HL-60 (cell line): ENCODE results near the gene TECTB.
A peak's percentile ranks its signal among the peaks of the same experiment; 100 is the strongest.

ENCODE experiments used
- DNase-seq, 2 experiments: peaks; one replicate each; pipeline ENCODE4 v3.0.0-alpha.2; 2010 to 2020; ENCODE audit warnings: low read depth in 1 of 2, low spot score in 1 of 2
- H3K27ac ChIP-seq: fragments of 250-450 bp; sonication (Bioruptor Pico); replicated peaks from 2 replicates; pipeline ENCODE4 v1.5.1; 2020; ENCODE audit warnings: mild to moderate bottlenecking, moderate library complexity
- H3K27me3 ChIP-seq: fragments of 250-450 bp; sonication (Bioruptor Pico); 2 replicates; pipeline ENCODE4 v1.5.1; 2021; ENCODE audit warnings: mild to moderate bottlenecking, moderate library complexity; ENCODE audit not compliant: insufficient read depth, poor library complexity, severe bottlenecking
- H3K4me3 ChIP-seq: replicated peaks from 2 replicates; pipeline ENCODE4 v1.5.1; 2011; ENCODE audit warnings: mild to moderate bottlenecking, control low read depth, low read length; ENCODE audit not compliant: insufficient read depth
- GABPA ChIP-seq: IDR thresholded peaks from 2 replicates; pipeline ENCODE4 v1.6.1; 2012; ENCODE audit warnings: low read depth
- POLR2AphosphoS5 ChIP-seq: IDR thresholded peaks from 2 replicates; pipeline ENCODE4 v1.6.1; 2012; ENCODE audit warnings: low read depth
- REST ChIP-seq: IDR thresholded peaks from 2 replicates; pipeline ENCODE4 v1.6.1; 2012; ENCODE audit warnings: low read depth; ENCODE audit not compliant: insufficient replicate concordance
- SPI1 ChIP-seq: IDR thresholded peaks from 2 replicates; pipeline ENCODE4 v1.6.1; 2012; ENCODE audit warnings: low read depth, mild to moderate bottlenecking, borderline replicate concordance
- TF ChIP-seq, protein P1 (sequence below): IDR thresholded peaks from one replicate; pipeline ENCODE4 v1.5.1; 2011; ENCODE audit warnings: low read length, control low read depth, inconsistent platforms; ENCODE audit not compliant: insufficient read depth

Gene TECTB

DNA sequence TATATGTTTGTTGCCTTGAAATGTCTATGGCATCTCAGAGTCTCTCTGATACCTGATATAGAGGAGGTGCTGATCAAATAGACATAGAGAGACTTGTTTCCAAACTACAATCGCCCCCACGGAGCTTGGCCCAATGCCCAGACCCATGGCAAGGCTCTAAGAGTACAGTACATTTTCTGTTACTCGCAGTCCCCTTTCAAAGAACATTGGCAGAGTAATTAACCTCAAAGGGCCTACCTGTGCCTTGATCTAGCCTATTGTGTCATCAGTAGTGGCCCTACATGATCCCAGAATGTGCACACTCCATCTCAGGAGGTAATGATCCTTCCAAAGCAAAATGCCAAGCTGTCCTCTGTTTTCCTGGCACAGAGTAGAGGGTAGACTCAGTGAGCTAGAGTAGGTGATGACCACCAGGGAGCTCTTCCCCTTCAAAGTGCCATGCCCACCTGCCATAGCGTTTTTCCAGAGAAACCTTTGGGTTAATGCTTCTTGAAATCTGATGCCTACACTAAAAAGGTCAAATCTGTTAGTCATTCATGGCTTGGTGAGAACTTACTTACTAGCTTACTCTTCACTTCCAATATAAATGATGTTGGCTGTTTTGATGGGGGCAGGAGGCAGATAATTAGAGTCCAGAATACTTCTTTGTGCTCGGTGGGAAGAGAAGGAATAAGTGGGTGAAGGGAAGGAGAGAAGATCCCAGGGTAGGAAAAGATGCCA is 49.5 kb downstream of the TECTB start:
- Histone ChIP-seq H3K27ac (no peak overlapping the region), H3K4me3 (no peak overlapping the region), H3K27me3 (no peaks in the 10 kb centered on the region)
- no peak for DNase-seq
- no peak for TF ChIP-seq POLR2AphosphoS5
- TF ChIP-seq, protein P1, sequence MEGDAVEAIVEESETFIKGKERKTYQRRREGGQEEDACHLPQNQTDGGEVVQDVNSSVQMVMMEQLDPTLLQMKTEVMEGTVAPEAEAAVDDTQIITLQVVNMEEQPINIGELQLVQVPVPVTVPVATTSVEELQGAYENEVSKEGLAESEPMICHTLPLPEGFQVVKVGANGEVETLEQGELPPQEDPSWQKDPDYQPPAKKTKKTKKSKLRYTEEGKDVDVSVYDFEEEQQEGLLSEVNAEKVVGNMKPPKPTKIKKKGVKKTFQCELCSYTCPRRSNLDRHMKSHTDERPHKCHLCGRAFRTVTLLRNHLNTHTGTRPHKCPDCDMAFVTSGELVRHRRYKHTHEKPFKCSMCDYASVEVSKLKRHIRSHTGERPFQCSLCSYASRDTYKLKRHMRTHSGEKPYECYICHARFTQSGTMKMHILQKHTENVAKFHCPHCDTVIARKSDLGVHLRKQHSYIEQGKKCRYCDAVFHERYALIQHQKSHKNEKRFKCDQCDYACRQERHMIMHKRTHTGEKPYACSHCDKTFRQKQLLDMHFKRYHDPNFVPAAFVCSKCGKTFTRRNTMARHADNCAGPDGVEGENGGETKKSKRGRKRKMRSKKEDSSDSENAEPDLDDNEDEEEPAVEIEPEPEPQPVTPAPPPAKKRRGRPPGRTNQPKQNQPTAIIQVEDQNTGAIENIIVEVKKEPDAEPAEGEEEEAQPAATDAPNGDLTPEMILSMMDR = no peak

DNA sequence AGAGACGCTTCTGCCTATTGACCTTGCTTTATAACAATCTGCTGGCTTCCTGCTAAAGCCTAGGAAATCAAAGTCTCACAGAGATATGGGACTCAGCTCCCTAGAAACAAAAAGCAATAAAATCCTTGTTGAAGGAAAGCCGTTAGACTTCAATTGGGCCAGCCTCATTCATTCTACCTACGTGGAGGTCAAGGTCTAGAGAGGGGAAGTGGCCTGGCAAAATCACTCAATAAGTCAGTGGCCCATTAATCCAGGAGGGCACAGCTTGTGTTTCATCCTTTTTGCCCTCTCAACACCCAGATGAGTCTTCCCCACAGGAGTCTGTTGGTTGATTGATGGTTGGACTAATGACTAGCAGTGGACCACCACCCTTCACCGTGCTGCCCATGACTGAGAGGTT is 50.3 kb downstream of the TECTB start:
- DNase-seq = no peak
- Histone ChIP-seq H3K27me3 (no peaks in the 10 kb centered on the region), H3K4me3 (no peak overlapping the region), H3K27ac (no peak overlapping the region)
- TF ChIP-seq, protein P1 = no peak

DNA sequence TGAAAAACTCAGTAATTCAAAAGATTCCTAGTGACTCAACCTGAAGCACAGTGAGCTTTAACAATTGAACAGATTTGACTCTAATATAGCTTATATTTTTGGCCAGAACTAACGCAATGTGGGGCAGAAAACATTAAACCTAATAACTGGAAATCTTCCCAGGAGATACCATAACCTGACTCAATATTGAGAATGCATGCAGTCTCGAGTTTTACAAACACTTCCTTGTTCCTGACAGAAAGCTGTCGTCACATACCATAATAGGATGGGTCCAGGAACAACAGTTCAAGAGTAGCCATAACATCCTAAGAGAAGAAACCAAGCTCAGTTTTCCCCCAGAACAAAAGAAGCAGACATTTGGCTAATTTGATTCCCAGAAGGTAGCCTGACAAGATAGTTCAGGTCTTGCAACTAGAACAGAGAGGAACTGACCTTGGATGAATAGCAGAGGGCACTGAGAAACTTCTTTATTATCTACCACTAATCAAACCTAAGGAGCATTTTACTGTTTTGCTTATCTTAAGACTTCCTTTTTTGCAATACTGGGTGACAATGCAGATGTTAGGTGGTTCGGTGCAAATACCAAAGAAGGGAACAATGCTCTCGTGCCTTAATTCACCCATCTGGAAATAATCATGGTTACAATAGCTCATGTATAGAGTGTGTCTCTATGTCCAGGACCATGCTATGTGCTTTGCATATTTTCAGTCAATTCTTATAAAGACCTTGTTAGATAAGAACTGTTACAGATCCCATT is 52.1 kb downstream of the TECTB start:
- TF ChIP-seq SPI1 = peak; percentile 44
- TF ChIP-seq REST = no peak
- Histone ChIP-seq H3K27ac (peak overlapping the region; percentile 33), H3K27me3 (no peaks in the 10 kb centered on the region), H3K4me3 (no peak overlapping the region)
- DNase-seq = peak; percentile 3 to 35

DNA sequence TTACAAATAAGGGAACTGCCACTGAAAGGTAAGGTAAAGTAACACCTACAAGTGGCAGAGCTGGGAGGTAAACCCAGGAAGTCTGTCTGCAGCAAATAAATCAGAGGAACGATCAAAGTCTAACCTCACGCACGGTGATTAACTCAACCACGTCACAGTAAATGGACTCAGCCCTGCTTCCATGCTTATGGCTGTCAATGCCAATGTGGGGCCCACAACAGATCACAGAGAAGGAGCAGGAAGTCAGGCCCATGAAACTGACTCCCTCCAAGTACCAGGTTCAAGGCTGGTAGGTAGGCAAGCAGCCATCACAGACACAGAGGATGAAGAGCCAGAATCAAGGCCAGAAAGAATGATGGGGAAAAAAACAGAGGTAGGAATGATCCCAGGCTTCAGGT is 52.7 kb downstream of the TECTB start:
- no peak overlapping the region for H3K4me3 ChIP-seq
- H3K27me3 ChIP-seq = no peaks in the 10 kb centered on the region
- TF ChIP-seq GABPA (no peak), REST (no peak), POLR2AphosphoS5 (no peak), SPI1 (no peak)
- TF ChIP-seq, protein P1 = no peak
- DNase-seq = no peak
- H3K27ac ChIP-seq = peak overlapping the region; percentile 33
